GM20431 (cell line): ENCODE data around the gene OR2D3.
"Not testable (repeated sequence)": the region's sequence is repeated elsewhere in the genome, so short reads cannot be mapped to it uniquely, and the experiment has no call there.

Experiments used
- in situ Hi-C: fragments of 300-500 bp; cut with MseI, MboI; formaldehyde crosslinking; loops from one replicate; pipeline ENCODE4 v1.15.0; 2020; ENCODE audit warnings: low sequenced_read_pairs; ENCODE audit not compliant: unreplicated experiment

OR2D3 gene

GRCh38 chr11:6920702-6921101 is at the start of gene OR2D3:
Gene OR2D3, plus strand, starts transcription at chr11:6921002. Its CDS starts 0 bp downstream, at chr11:6921002.
- in situ Hi-C loops, result no loop called here

- in situ Hi-C loops, result no loop called here
These were observed 49.5 kb upstream of the OR2D3 start for GRCh38 chr11:6871278-6871677.

GRCh38 chr11:6875761-6876160 is 45.0 kb upstream of the OR2D3 start:
- in situ Hi-C loops, result no loop called here

- in situ Hi-C loops, result no loop called here
These were observed 44.5 kb upstream of the OR2D3 start, which contains the start of gene OR10A4 for GRCh38 chr11:6876325-6876724. Gene OR10A4, plus strand, starts transcription at chr11:6876625. Its CDS starts 23 bp downstream, at chr11:6876648.

- in situ Hi-C loops, result no loop called here
These were observed 43.9 kb upstream of the OR2D3 start for GRCh38 chr11:6876914-6877313.

- in situ Hi-C loops, result no loop called here
These were observed 38.1 kb upstream of the OR2D3 start for GRCh38 chr11:6882751-6883150.

- in situ Hi-C loops, result not testable (repeated sequence)
These were observed 33.1 kb upstream of the OR2D3 start for GRCh38 chr11:6887711-6888110.

GRCh38 chr11:6888830-6889229 is 32.0 kb upstream of the OR2D3 start:
- in situ Hi-C loops, result no loop called here

- in situ Hi-C loops, result no loop called here
These were observed 31.0 kb upstream of the OR2D3 start for GRCh38 chr11:6889835-6890234.

- in situ Hi-C loops, result no loop called here
These were observed 28.4 kb upstream of the OR2D3 start, which contains the start of gene OR2D2 for GRCh38 chr11:6892400-6892799. Gene OR2D2, minus strand, starts transcription at chr11:6892500. Its CDS starts 0 bp downstream, at chr11:6892500.

- in situ Hi-C loops, result no loop called here
These were observed 26.7 kb upstream of the OR2D3 start for GRCh38 chr11:6894097-6894496.

- in situ Hi-C loops, result no loop called here
These were observed 25.8 kb upstream of the OR2D3 start for GRCh38 chr11:6895010-6895409.

- in situ Hi-C loops, result no loop called here
These were observed 21.9 kb upstream of the OR2D3 start for GRCh38 chr11:6898911-6899310.

GRCh38 chr11:6900327-6900999 is 20.3 kb upstream of the OR2D3 start:
- in situ Hi-C loops, result no loop called here

GRCh38 chr11:6904804-6905203 is 16.0 kb upstream of the OR2D3 start:
- in situ Hi-C loops, result not testable (repeated sequence)

- in situ Hi-C loops, result no loop called here
These were observed 9.4 kb upstream of the OR2D3 start for GRCh38 chr11:6911378-6911777.

GRCh38 chr11:6911948-6912347 is 8.9 kb upstream of the OR2D3 start:
- in situ Hi-C loops, result no loop called here

- in situ Hi-C loops, result no loop called here
These were observed 1.1 kb upstream of the OR2D3 start for GRCh38 chr11:6919698-6920097.

GRCh38 chr11:6925007-6925577 is 4.3 kb downstream of the OR2D3 start:
- in situ Hi-C loops, result no loop called here

- in situ Hi-C loops, result no loop called here
These were observed 4.9 kb downstream of the OR2D3 start for GRCh38 chr11:6925636-6926207.

GRCh38 chr11:6926208-6927029 is 5.6 kb downstream of the OR2D3 start, which contains the start of gene ZNF215:
Gene ZNF215, plus strand, starts transcription at chr11:6926426. Its CDS starts 5,847 bp downstream, at chr11:6932273.
- in situ Hi-C loops, result no loop called here
